ENCODE data around the gene SHROOM2. TPM values are rescaled to one million over a fixed set of nuclear protein-coding genes. Genes with fewer than 3 reads are reported as not detected.

SHROOM2 gene
- total RNA-seq, 1 donor from 2014 or later = 8.2 TPM

- Mint-ChIP-seq H3K27ac (ENCODE audit: unreplicated experiment) (no peak overlapping the region), H3K36me3 (ENCODE audit: unreplicated experiment) (peaks cover 3% of the 10 kb centered on the region), H3K4me1 (ENCODE audit: unreplicated experiment) (peaks cover 19% of the 10 kb centered on the region), H3K9me3 (ENCODE audit: unreplicated experiment) (peaks cover 7% of the 10 kb centered on the region), H3K27me3 (ENCODE audit: unreplicated experiment) (no peaks in the 10 kb centered on the region), H3K4me3 (ENCODE audit: unreplicated experiment) (no peak overlapping the region)
- DNase-seq (ENCODE audit: extremely low spot score, unreplicated experiment) = no peak
- no peak for TF ChIP-seq CTCF (IDR thresholded peaks at IDR 0.05)
These were observed 80.4 kb downstream of the SHROOM2 start for GRCh38 chrX:9866633-9867032.

GRCh38 chrX:9867226-9867625 is 81.0 kb downstream of the SHROOM2 start:
- peaks cover 3% of the 10 kb centered on the region for H3K36me3 Mint-ChIP-seq (ENCODE audit: unreplicated experiment)
- H3K4me1 Mint-ChIP-seq (ENCODE audit: unreplicated experiment) = peaks cover 22% of the 10 kb centered on the region
- H3K27me3 Mint-ChIP-seq (ENCODE audit: unreplicated experiment) = no peaks in the 10 kb centered on the region
- peaks cover 3% of the 10 kb centered on the region for H3K9me3 Mint-ChIP-seq (ENCODE audit: unreplicated experiment)
- no peak for DNase-seq (ENCODE audit: extremely low spot score, unreplicated experiment)
- H3K4me3 Mint-ChIP-seq (ENCODE audit: unreplicated experiment) = no peak overlapping the region
- TF ChIP-seq CTCF (IDR thresholded peaks at IDR 0.05) = no peak
- no peak overlapping the region for H3K27ac Mint-ChIP-seq (ENCODE audit: unreplicated experiment)

GRCh38 chrX:9867753-9868152 is 81.5 kb downstream of the SHROOM2 start:
- peaks cover 22% of the 10 kb centered on the region for H3K4me1 Mint-ChIP-seq (ENCODE audit: unreplicated experiment)
- H3K36me3 Mint-ChIP-seq (ENCODE audit: unreplicated experiment) = peaks cover 3% of the 10 kb centered on the region
- H3K9me3 Mint-ChIP-seq (ENCODE audit: unreplicated experiment) = peaks cover 3% of the 10 kb centered on the region
- no peak overlapping the region for H3K4me3 Mint-ChIP-seq (ENCODE audit: unreplicated experiment)
- no peak for DNase-seq (ENCODE audit: extremely low spot score, unreplicated experiment)
- H3K27me3 Mint-ChIP-seq (ENCODE audit: unreplicated experiment) = no peaks in the 10 kb centered on the region
- no peak for TF ChIP-seq CTCF (IDR thresholded peaks at IDR 0.05)
- H3K27ac Mint-ChIP-seq (ENCODE audit: unreplicated experiment) = no peak overlapping the region

GRCh38 chrX:9871701-9872268 is 85.6 kb downstream of the SHROOM2 start:
- H3K36me3 Mint-ChIP-seq (ENCODE audit: unreplicated experiment) = peaks cover 3% of the 10 kb centered on the region
- no peak for DNase-seq (ENCODE audit: extremely low spot score, unreplicated experiment)
- H3K4me1 Mint-ChIP-seq (ENCODE audit: unreplicated experiment) = peaks cover 20% of the 10 kb centered on the region
- TF ChIP-seq CTCF (IDR thresholded peaks at IDR 0.05) = no peak
- H3K4me3 Mint-ChIP-seq (ENCODE audit: unreplicated experiment) = no peak overlapping the region
- no peak overlapping the region for H3K27ac Mint-ChIP-seq (ENCODE audit: unreplicated experiment)
- no peaks in the 10 kb centered on the region for H3K27me3 Mint-ChIP-seq (ENCODE audit: unreplicated experiment)
- peaks cover 6% of the 10 kb centered on the region for H3K9me3 Mint-ChIP-seq (ENCODE audit: unreplicated experiment)

- DNase-seq (ENCODE audit: extremely low spot score, unreplicated experiment) = no peak
- TF ChIP-seq CTCF (IDR thresholded peaks at IDR 0.05) = no peak
- no peaks in the 10 kb centered on the region for H3K27me3 Mint-ChIP-seq (ENCODE audit: unreplicated experiment)
- H3K27ac Mint-ChIP-seq (ENCODE audit: unreplicated experiment) = no peak overlapping the region
- peaks cover 18% of the 10 kb centered on the region for H3K4me1 Mint-ChIP-seq (ENCODE audit: unreplicated experiment)
- no peaks in the 10 kb centered on the region for H3K36me3 Mint-ChIP-seq (ENCODE audit: unreplicated experiment)
- no peak overlapping the region for H3K4me3 Mint-ChIP-seq (ENCODE audit: unreplicated experiment)
- peaks cover 6% of the 10 kb centered on the region for H3K9me3 Mint-ChIP-seq (ENCODE audit: unreplicated experiment)
These were observed 87.1 kb downstream of the SHROOM2 start for GRCh38 chrX:9873360-9873759.

Measured in osteocyte (in vitro differentiated cells).